B cell (primary cell): Measurements from ENCODE around the gene VSTM5. TPM values are rescaled to one million over a fixed set of nuclear protein-coding genes. Genes with fewer than 3 reads are reported as not detected.

Source experiments
- ATAC-seq: fragments of 200-7000 bp; cut with Tn5 transposase; one replicate; pipeline ENCODE4 v1.10.0; 2021; ENCODE audit warnings: low read depth, mild to moderate bottlenecking, moderate number of reproducible peaks, moderate library complexity
- CTCF ChIA-PET: fragments of 350-600 bp; sonication (Branson Sonifier 250); formaldehyde crosslinking; loops from one replicate; lab custom pipeline; 2021; ENCODE audit warnings: antibody characterized with exemption, inconsistent platforms; lab: Charles Lee
- POLR2A ChIA-PET: fragments of 350-600 bp; sonication (Branson Sonifier 250); formaldehyde crosslinking; loops from one replicate; lab custom pipeline; 2021; ENCODE audit warnings: antibody characterized with exemption; lab: Charles Lee
- DNase-seq: peaks from one replicate; pipeline ENCODE4 v3.0.0; 2013
- H2AFZ ChIP-seq: 2 replicates; pipeline ENCODE4 v1.6.1; 2012; ENCODE audit warnings: mild to moderate bottlenecking, low read depth, low read length; ENCODE audit not compliant: insufficient read depth, poor library complexity, severe bottlenecking
- H3K27ac ChIP-seq, 2 donors: 1 replicate in 1 of 2; 2 replicates in 1 of 2; pipeline ENCODE4 v1.5.1; 2012 to 2013; ENCODE audit warnings: low read length in 2 of 2, mild to moderate bottlenecking in 2 of 2, moderate library complexity in 1 of 2
- H3K27me3 ChIP-seq, 4 experiments: fragments of 200-600 bp in 1 of 4; sonication (generic) in 1 of 4; replicated peaks in 1 of 4; 1 replicate in 2 of 4; 2 replicates in 2 of 4; pipeline versions ENCODE4 v1.6.1 to v1.7.0; 2013 to 2016; ENCODE audit warnings: low read length in 3 of 4, mild to moderate bottlenecking in 2 of 4, mixed read lengths in 1 of 4, moderate library complexity in 1 of 4; ENCODE audit not compliant: insufficient read depth in 4 of 4, control insufficient read depth in 3 of 4; ENCODE audit errors: control extremely low read depth in 1 of 4
- H3K36me3 ChIP-seq, 2 experiments: replicated peaks in 1 of 2; 1 replicate in 1 of 2; 2 replicates in 1 of 2; pipeline versions ENCODE4 v1.6.1 to v1.7.1; 2013; ENCODE audit warnings: low read length in 1 of 2; ENCODE audit not compliant: insufficient read depth in 2 of 2, control insufficient read depth in 1 of 2; ENCODE audit errors: control extremely low read depth in 1 of 2, extremely low read depth in 1 of 2
- H3K4me1 ChIP-seq, 2 donors: fragments of 200-600 bp in 1 of 2; sonication (generic) in 1 of 2; 1 replicate in 1 of 2; 2 replicates in 1 of 2; pipeline versions ENCODE4 v1.5.1 to v1.6.1; 2013 to 2017; ENCODE audit warnings: low read length in 2 of 2; ENCODE audit not compliant: control insufficient read depth in 2 of 2, insufficient read depth in 2 of 2
- H3K4me2 ChIP-seq: replicated peaks from 2 replicates; pipeline ENCODE3; 2012; ENCODE audit warnings: mild to moderate bottlenecking, low read depth, low read length; ENCODE audit not compliant: poor library complexity, severe bottlenecking
- H3K4me3 ChIP-seq, 5 experiments: fragments of 200-600 bp in 1 of 5; sonication (generic) in 1 of 5; 1 replicate in 3 of 5; 2 replicates in 2 of 5; pipeline versions ENCODE4 v1.5.1 to v1.7.0; 2011 to 2016; ENCODE audit warnings: low read length in 4 of 5, mild to moderate bottlenecking in 4 of 5, low read depth in 2 of 5, control low read depth in 1 of 5, moderate library complexity in 1 of 5; ENCODE audit not compliant: insufficient read depth in 1 of 5; ENCODE audit errors: control extremely low read depth in 1 of 5, extremely low read depth in 1 of 5
- H3K79me2 ChIP-seq: fragments of 200-600 bp; sonication (generic); one replicate; pipeline ENCODE4 v1.6.0; 2016; ENCODE audit warnings: low read length; ENCODE audit not compliant: control insufficient read depth, insufficient read depth
- H3K9ac ChIP-seq: fragments of 200-600 bp; sonication (generic); 2 replicates; pipeline ENCODE4 v1.6.1; 2017; ENCODE audit warnings: mild to moderate bottlenecking, low read length, moderate library complexity
- H3K9me3 ChIP-seq, 3 donors: one replicate each; pipeline versions ENCODE4 v1.6.1 to v1.7.1; 2013; ENCODE audit warnings: low read length in 2 of 3; ENCODE audit not compliant: control insufficient read depth in 2 of 3, insufficient read depth in 1 of 3; ENCODE audit errors: control extremely low read depth in 1 of 3
- H4K20me1 ChIP-seq: 2 replicates; pipeline ENCODE4 v1.6.0; 2012; ENCODE audit warnings: mild to moderate bottlenecking, low read length; ENCODE audit not compliant: insufficient read depth, control insufficient read depth, poor library complexity, severe bottlenecking
- H3K27ac Mint-ChIP-seq: one replicate; pipeline ENCODE4 v1.8.0; 2021; ENCODE audit warnings: mixed read lengths
- H3K27me3 Mint-ChIP-seq: one replicate; pipeline ENCODE4 v1.8.0; 2021; ENCODE audit warnings: mixed read lengths
- H3K4me1 Mint-ChIP-seq: one replicate; pipeline ENCODE4 v1.8.0; 2021; ENCODE audit warnings: mixed read lengths
- H3K4me3 Mint-ChIP-seq: one replicate; pipeline ENCODE4 v1.8.0; 2021; ENCODE audit warnings: mixed read lengths
- H3K9me3 Mint-ChIP-seq: one replicate; pipeline ENCODE4 v1.8.0; 2022; ENCODE audit warnings: mixed read lengths; ENCODE audit not compliant: insufficient read depth
- CTCF ChIP-seq: fragments of 200-600 bp; IDR thresholded peaks from one replicate; pipeline ENCODE4 v1.8.0; 2022; ENCODE audit warnings: antibody characterized with exemption, mild to moderate bottlenecking
- EZH2 ChIP-seq: IDR thresholded peaks from 2 replicates; pipeline ENCODE4 v1.6.1; 2012; ENCODE audit warnings: borderline replicate concordance, low read depth, mild to moderate bottlenecking, moderate library complexity, low read length; ENCODE audit not compliant: insufficient read depth, poor library complexity, severe bottlenecking
- WGBS: methylation state at CpG from one replicate; pipeline ENCODE4 v1.1.5; 2013; ENCODE audit warnings: missing lambda C conversion rate; ENCODE audit not compliant: insufficient coverage; 5-methylcytosine and 5-hydroxymethylcytosine counted together
- intact Hi-C: fragments of 100-400 bp; cut with micrococcal nuclease; formaldehyde crosslinking; loops from one replicate; pipeline ENCODE4 v1.10.0; 2022
- polyA plus RNA-seq: library from polyadenylated mRNA; depleted of rRNA; stranded (reverse); fragments of >200 nt; gene quantifications from 2 replicates; pipeline ENCODE4 v1.2.3, GENCODE V29; 2012
- total RNA-seq, 2 donors: library from RNA; stranded (reverse); fragments of 120-200 nt in 1 of 2; gene quantifications; 1 replicate in 1 of 2; 2 replicates in 1 of 2; pipeline versions ENCODE4 v1.2.3 to v1.2.4, GENCODE V29; 2013 to 2022

VSTM5 gene
- total and polyA plus RNA-seq, 2 donors (not counting 1 experiment from before 2014, with no cell fraction given) = not detected

- H3K9me3 ChIP-seq = no peaks in the 10 kb centered on the region
- H2AFZ ChIP-seq = no peak overlapping the region
- H3K4me1 ChIP-seq = no peaks in the 10 kb centered on the region
- CTCF ChIA-PET = no interaction called here
- no peak for DNase-seq
- Mint-ChIP-seq H3K4me3 (no peak overlapping the region), H3K27ac (no peak overlapping the region), H3K27me3 (peaks cover 3% of the 10 kb centered on the region), H3K4me1 (no peaks in the 10 kb centered on the region), H3K9me3 (no peaks in the 10 kb centered on the region)
- TF ChIP-seq EZH2 = no peak
- no peaks in the 10 kb centered on the region for H3K27me3 ChIP-seq
- no peak overlapping the region for H3K4me2 ChIP-seq
- no peaks in the 10 kb centered on the region for H4K20me1 ChIP-seq
- no peak overlapping the region for H3K4me3 ChIP-seq
- no peaks in the 10 kb centered on the region for H3K79me2 ChIP-seq
- no peak for ATAC-seq
- no peak overlapping the region for H3K9ac ChIP-seq
- 32% methylated on average over 1 of the region's 3 CpGs for WGBS
- POLR2A ChIA-PET = no interaction called here
- H3K27ac ChIP-seq = no peak overlapping the region
- H3K36me3 ChIP-seq = no peaks in the 10 kb centered on the region
- intact Hi-C loops = no loop called here
These were observed 9.4 kb downstream of the VSTM5 start for GRCh38 chr11:93840981-93841380.

- no peak for DNase-seq
- no peaks in the 10 kb centered on the region for H3K79me2 ChIP-seq
- no peak overlapping the region for H3K27ac ChIP-seq
- no peak overlapping the region for H3K4me2 ChIP-seq
- no peak overlapping the region for H3K4me3 ChIP-seq
- Mint-ChIP-seq H3K27ac (no peak overlapping the region), H3K4me3 (no peak overlapping the region), H3K9me3 (no peaks in the 10 kb centered on the region), H3K27me3 (no peaks in the 10 kb centered on the region), H3K4me1 (no peaks in the 10 kb centered on the region)
- intact Hi-C loops = no loop called here
- TF ChIP-seq EZH2 = no peak
- no peak for TF ChIP-seq CTCF
- H3K36me3 ChIP-seq = no peaks in the 10 kb centered on the region
- H3K4me1 ChIP-seq = no peaks in the 10 kb centered on the region
- ChIA-PET POLR2A (no interaction called here), CTCF (no interaction called here)
- H2AFZ ChIP-seq = no peak overlapping the region
- H3K9me3 ChIP-seq = no peaks in the 10 kb centered on the region
- no peak overlapping the region for H3K9ac ChIP-seq
- no CpG with 5 or more reads among the region's 2 CpGs for WGBS
- no peaks in the 10 kb centered on the region for H4K20me1 ChIP-seq
- ATAC-seq = no peak
- H3K27me3 ChIP-seq = no peaks in the 10 kb centered on the region
These were observed 10.2 kb downstream of the VSTM5 start for GRCh38 chr11:93840180-93840579.
